ENCODE measurements around the gene POLE.

DNA sequence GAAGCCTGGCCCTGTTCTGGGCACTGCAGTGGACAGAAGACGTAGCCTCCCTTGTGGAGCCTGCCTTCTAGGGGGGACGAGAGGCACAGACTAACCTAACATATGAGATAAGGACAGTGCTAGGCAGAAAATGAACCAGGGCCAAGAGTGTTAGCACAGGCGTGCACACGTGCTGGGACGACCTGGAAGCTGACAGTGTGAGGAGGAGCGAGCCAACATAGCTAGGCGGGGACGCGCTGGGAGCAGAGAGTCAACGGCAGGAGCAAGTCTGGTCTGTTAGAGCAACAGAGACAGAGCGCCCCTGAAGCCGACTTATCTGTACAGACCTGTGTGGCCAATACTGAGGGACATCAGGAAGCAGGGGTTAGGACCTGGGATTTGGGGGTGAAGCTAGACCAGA is 8.3 kb upstream of the POLE start:
- TF ChIP-seq, protein P1, sequence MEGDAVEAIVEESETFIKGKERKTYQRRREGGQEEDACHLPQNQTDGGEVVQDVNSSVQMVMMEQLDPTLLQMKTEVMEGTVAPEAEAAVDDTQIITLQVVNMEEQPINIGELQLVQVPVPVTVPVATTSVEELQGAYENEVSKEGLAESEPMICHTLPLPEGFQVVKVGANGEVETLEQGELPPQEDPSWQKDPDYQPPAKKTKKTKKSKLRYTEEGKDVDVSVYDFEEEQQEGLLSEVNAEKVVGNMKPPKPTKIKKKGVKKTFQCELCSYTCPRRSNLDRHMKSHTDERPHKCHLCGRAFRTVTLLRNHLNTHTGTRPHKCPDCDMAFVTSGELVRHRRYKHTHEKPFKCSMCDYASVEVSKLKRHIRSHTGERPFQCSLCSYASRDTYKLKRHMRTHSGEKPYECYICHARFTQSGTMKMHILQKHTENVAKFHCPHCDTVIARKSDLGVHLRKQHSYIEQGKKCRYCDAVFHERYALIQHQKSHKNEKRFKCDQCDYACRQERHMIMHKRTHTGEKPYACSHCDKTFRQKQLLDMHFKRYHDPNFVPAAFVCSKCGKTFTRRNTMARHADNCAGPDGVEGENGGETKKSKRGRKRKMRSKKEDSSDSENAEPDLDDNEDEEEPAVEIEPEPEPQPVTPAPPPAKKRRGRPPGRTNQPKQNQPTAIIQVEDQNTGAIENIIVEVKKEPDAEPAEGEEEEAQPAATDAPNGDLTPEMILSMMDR (conservative IDR thresholded peaks at IDR 0.05; ENCODE audit: low read length) = no peak
- no peak for TF ChIP-seq EZH2phosphoT487 (IDR thresholded peaks at IDR 0.05; ENCODE audit: borderline replicate concordance, low read depth, low read length)
